AG04449 (cell line): ENCODE data around the gene TSPAN17.

Experiments
- CTCF ChIA-PET: fragments of 350-600 bp; formaldehyde crosslinking; extraction: SDS; loops from one replicate; lab custom pipeline; 2021; ENCODE audit warnings: antibody characterized with exemption; lab: Yijun Ruan, JAX
- POLR2A ChIA-PET: fragments of 400-600, 350-600 bp; formaldehyde crosslinking; extraction: SDS; loops from one replicate; lab custom pipeline; 2020; ENCODE audit warnings: antibody characterized with exemption, inconsistent platforms; lab: Yijun Ruan, JAX
- DNase-seq: peaks from one replicate; pipeline ENCODE4 v3.0.0-alpha.2; 2010; ENCODE audit warnings: low read depth, low spot score
- H3K4me3 ChIP-seq: 2 replicates; pipeline ENCODE4 v1.5.1; 2011; ENCODE audit warnings: low read depth, mild to moderate bottlenecking, control low read depth, low read length
- CTCF ChIP-seq: IDR thresholded peaks from one replicate; pipeline ENCODE4 v1.5.1; 2011; ENCODE audit warnings: mild to moderate bottlenecking, moderate library complexity, low read length, control low read depth, inconsistent platforms; ENCODE audit not compliant: insufficient read depth; ENCODE audit errors: missing control alignments

Gene TSPAN17

GRCh38 chr5:176612855-176613254, 34.4 kb upstream of the TSPAN17 start:
- no peak for TF ChIP-seq CTCF
- ChIA-PET CTCF (interaction anchor here (1.2 to 1.6 kb wide), 2 partner anchors 39 to 48 kb away, joined by 5 to 6 read pairs; no protein-coding TSS in a partner anchor), POLR2A (no interaction called here)
- no peak overlapping the region for H3K4me3 ChIP-seq
- DNase-seq, result no peak

- ChIA-PET POLR2A (interaction anchor here (0.6 kb wide), 1 partner anchor 19 kb away, joined by 4 read pairs; no protein-coding TSS in a partner anchor), CTCF (interaction anchor here (0.8 kb wide), 1 partner anchor 15 kb away, joined by 4 read pairs; no protein-coding TSS in a partner anchor)
- no peak for DNase-seq
These were observed 32.3 kb upstream of the TSPAN17 start for GRCh38 chr5:176614805-176615478.

GRCh38 chr5:176616511-176616910, 30.8 kb upstream of the TSPAN17 start:
- CTCF ChIA-PET, result interaction anchor here (1.1 to 1.9 kb wide), 2 partner anchors 38 to 43 kb away, joined by 3 to 9 read pairs; no protein-coding TSS in a partner anchor
- H3K4me3 ChIP-seq, result no peak overlapping the region
- no peak for DNase-seq
- POLR2A ChIA-PET, result no interaction called here
- no peak for TF ChIP-seq CTCF

More at GRCh38 chr5:176614805-176615478, 32.3 kb upstream of the TSPAN17 start:
- no peak overlapping the region for H3K4me3 ChIP-seq
- TF ChIP-seq CTCF, result no peak

GRCh38 chr5:176618783-176619182, 28.5 kb upstream of the TSPAN17 start:
- ChIA-PET CTCF (interaction anchor here (1.0 kb wide), 1 partner anchor 45 kb away, joined by 6 read pairs; no protein-coding TSS in a partner anchor), POLR2A (no interaction called here)
- no peak for TF ChIP-seq CTCF
- DNase-seq, result no peak
- H3K4me3 ChIP-seq, result peak overlapping the region; percentile 42

GRCh38 chr5:176619203-176619568, 28.1 kb upstream of the TSPAN17 start:
- H3K4me3 ChIP-seq, result peak overlapping the region; percentile 42

More at GRCh38 chr5:176619203-176619568, 28.1 kb upstream of the TSPAN17 start:
- TF ChIP-seq CTCF, result peak; percentile 53
- ChIA-PET CTCF (interaction anchor here (1.0 kb wide), 1 partner anchor 45 kb away, joined by 6 read pairs; no protein-coding TSS in a partner anchor), POLR2A (no interaction called here)
- DNase-seq, result no peak
